DOHH2 (cell line): ENCODE measurements around the gene TNFSF4.

Experiments used
- H3F3A ChIP-seq: fragments of 200-600 bp; sonication (generic), shearing (Covaris generic); 2 replicates; pipeline ENCODE4 v1.6.0; 2016; ENCODE audit warnings: antibody characterized with exemption, mild to moderate bottlenecking; ENCODE audit not compliant: control insufficient read depth, insufficient read depth
- H3K27ac ChIP-seq: fragments of 200-600 bp; sonication (generic); 2 replicates; pipeline ENCODE4 v1.5.1; 2014; ENCODE audit warnings: low read depth, mild to moderate bottlenecking, low read length, moderate library complexity
- H3K27me3 ChIP-seq: fragments of 200-600 bp; sonication (generic); 2 replicates; pipeline ENCODE4 v1.6.1; 2014; ENCODE audit warnings: mild to moderate bottlenecking, low read length, mixed read lengths; ENCODE audit not compliant: control insufficient read depth
- H3K36me3 ChIP-seq: fragments of 200-600 bp; sonication (generic); 2 replicates; pipeline ENCODE4 v1.6.1; 2014; ENCODE audit warnings: mild to moderate bottlenecking, low read length, moderate library complexity, mixed read lengths; ENCODE audit not compliant: control insufficient read depth
- H3K4me1 ChIP-seq: fragments of 200-600 bp; sonication (generic); 2 replicates; pipeline ENCODE4 v1.6.1; 2014; ENCODE audit warnings: mild to moderate bottlenecking, low read length, mixed read lengths; ENCODE audit not compliant: control insufficient read depth
- H3K4me2 ChIP-seq: fragments of 200-600 bp; sonication (generic); 2 replicates; pipeline ENCODE4 v1.6.0; 2014; ENCODE audit warnings: mild to moderate bottlenecking, low read length, moderate library complexity
- H3K4me3 ChIP-seq: fragments of 200-600 bp; sonication (generic); 2 replicates; pipeline ENCODE4 v1.5.1; 2014; ENCODE audit warnings: mild to moderate bottlenecking, low read length, mixed read lengths
- H3K79me2 ChIP-seq: fragments of 200-600 bp; sonication (generic); 2 replicates; pipeline ENCODE4 v1.6.1; 2014; ENCODE audit warnings: mild to moderate bottlenecking, low read length, mixed read lengths; ENCODE audit not compliant: control insufficient read depth
- H3K9me2 ChIP-seq: fragments of 200-600 bp; sonication (generic); replicated peaks from 2 replicates; pipeline ENCODE4 v1.6.1; 2014; ENCODE audit warnings: mild to moderate bottlenecking, low read length, mixed read lengths; ENCODE audit not compliant: control insufficient read depth
- H3K9me3 ChIP-seq: fragments of 200-600 bp; sonication (generic); 2 replicates; pipeline ENCODE4 v1.6.1; 2014; ENCODE audit warnings: antibody characterized with exemption, low read length, mixed read lengths; ENCODE audit not compliant: control insufficient read depth, insufficient read depth
- H4K20me1 ChIP-seq: fragments of 200-600 bp; sonication (generic); 2 replicates; pipeline ENCODE4 v1.6.0; 2014; ENCODE audit warnings: low read depth, mild to moderate bottlenecking, antibody characterized with exemption, low read length, moderate library complexity; ENCODE audit not compliant: control insufficient read depth, insufficient read depth
- EZH2phosphoT487 ChIP-seq: fragments of 200-600 bp; sonication (generic); IDR thresholded peaks from 2 replicates; pipeline ENCODE4 v1.6.1; 2017; ENCODE audit warnings: borderline replicate concordance, mild to moderate bottlenecking, antibody characterized with exemption, low read length, moderate library complexity, mixed read lengths
- TF ChIP-seq, protein P1 (sequence below): fragments of 200-600 bp; sonication (generic); IDR thresholded peaks from one replicate; pipeline ENCODE4 v1.5.1; 2014; ENCODE audit warnings: antibody characterized with exemption, mild to moderate bottlenecking, low read depth, low read length; ENCODE audit not compliant: poor library complexity, severe bottlenecking

Gene TNFSF4

DNA sequence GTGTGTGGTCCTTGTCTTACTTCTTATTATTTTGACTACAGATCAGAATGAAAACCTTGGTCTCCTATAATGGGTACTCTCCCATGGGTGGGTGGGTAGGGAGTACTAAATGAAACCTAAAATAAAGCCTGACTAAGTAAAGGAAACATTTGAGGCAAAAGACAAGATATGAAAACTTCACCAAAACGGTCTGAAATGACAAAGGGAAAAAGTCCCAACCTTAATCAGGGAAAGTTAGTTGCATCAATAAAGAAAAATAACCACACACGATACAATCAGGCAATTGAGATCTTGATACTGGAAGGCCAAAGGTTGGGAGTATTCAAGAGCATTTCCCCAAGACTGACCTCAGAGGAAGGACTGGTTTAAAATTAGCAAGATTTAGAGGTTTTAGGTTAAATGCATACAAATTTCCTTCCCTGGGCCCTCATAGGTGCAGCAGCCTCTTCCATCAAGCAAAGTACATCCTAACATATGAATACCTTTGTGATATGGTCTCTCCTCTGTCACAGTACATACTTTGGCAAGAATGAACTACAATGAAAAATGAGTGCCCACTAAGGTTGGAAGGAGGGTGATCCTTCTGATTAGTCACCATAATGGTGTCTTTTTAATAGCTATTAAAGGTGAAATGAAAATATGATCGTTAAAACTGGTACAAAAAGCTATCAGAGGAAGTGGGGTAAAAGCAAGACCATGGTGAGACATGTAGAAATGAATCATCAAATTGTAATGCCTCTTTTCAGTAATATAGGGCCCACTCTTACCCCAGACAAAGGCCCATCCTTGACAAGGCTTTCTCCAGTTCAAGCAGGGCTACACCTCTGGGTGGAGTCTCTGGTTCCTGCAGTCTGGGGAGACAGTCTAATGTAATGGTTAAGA, 15.3 kb upstream of the TNFSF4 start:
- no peak for TF ChIP-seq EZH2phosphoT487
- TF ChIP-seq, protein P1, sequence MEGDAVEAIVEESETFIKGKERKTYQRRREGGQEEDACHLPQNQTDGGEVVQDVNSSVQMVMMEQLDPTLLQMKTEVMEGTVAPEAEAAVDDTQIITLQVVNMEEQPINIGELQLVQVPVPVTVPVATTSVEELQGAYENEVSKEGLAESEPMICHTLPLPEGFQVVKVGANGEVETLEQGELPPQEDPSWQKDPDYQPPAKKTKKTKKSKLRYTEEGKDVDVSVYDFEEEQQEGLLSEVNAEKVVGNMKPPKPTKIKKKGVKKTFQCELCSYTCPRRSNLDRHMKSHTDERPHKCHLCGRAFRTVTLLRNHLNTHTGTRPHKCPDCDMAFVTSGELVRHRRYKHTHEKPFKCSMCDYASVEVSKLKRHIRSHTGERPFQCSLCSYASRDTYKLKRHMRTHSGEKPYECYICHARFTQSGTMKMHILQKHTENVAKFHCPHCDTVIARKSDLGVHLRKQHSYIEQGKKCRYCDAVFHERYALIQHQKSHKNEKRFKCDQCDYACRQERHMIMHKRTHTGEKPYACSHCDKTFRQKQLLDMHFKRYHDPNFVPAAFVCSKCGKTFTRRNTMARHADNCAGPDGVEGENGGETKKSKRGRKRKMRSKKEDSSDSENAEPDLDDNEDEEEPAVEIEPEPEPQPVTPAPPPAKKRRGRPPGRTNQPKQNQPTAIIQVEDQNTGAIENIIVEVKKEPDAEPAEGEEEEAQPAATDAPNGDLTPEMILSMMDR = no peak
- Histone ChIP-seq H3K4me3 (no peak overlapping the region), H3K4me2 (no peak overlapping the region)

DNA sequence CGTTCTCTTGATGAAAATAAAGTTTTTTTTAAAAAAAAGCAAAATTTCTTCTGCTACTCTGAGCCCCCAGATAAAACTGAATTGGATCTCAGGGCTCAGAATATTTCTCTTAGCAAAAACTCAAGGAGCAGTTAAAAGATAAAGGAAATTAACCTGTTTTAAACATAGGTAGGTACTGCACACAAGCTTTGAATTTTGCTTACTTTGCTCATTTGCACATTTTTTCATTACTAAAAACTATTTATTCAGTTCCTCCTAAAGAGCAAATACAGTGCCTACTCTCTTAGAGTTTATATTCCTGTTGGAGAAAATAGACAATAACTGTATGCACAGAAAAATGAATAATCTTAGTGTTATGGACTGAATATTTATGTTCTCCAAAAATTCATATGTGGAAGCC, 13.0 kb upstream of the TNFSF4 start:
- TF ChIP-seq, protein P1 = no peak
- TF ChIP-seq EZH2phosphoT487 = no peak
- no peak overlapping the region for H3K4me2 ChIP-seq
- no peaks in the 10 kb centered on the region for H3K9me3 ChIP-seq
- H3F3A ChIP-seq = no peaks in the 10 kb centered on the region
- no peak overlapping the region for H3K4me3 ChIP-seq
- H4K20me1 ChIP-seq = no peaks in the 10 kb centered on the region
- H3K79me2 ChIP-seq = no peaks in the 10 kb centered on the region
- no peaks in the 10 kb centered on the region for H3K36me3 ChIP-seq
- H3K27me3 ChIP-seq = no peaks in the 10 kb centered on the region
- H3K27ac ChIP-seq = no peak overlapping the region
- no peaks in the 10 kb centered on the region; the same call in 1 of the 2 replicates for H3K4me1 ChIP-seq
- H3K9me2 ChIP-seq = no peaks in the 10 kb centered on the region

More for the DNA sequence above, 15.3 kb upstream of the TNFSF4 start:
- Histone ChIP-seq H4K20me1 (no peaks in the 10 kb centered on the region), H3K79me2 (no peaks in the 10 kb centered on the region), H3F3A (no peaks in the 10 kb centered on the region), H3K4me1 (peaks cover 13% of the 10 kb centered on the region), H3K27me3 (no peaks in the 10 kb centered on the region), H3K9me3 (no peaks in the 10 kb centered on the region), H3K36me3 (no peaks in the 10 kb centered on the region), H3K27ac (no peak overlapping the region), H3K9me2 (no peaks in the 10 kb centered on the region)

DNA sequence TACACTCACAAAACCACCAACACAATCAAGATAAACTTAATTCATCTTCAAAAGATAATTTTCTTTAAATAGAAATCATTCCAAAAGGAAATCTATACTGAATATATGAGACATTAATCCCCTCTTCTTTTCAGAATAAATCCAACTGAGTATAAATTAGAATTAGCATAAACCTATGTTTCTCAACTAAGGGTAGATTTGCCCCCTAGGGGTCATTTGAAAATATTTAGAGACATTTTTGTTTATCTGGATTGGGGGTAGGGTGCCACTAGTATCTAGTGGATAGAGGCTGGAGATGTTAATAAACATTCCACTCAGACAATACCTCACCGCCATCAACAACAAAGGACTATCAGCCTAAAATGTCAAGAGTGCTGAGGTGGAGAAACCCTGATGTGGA, 6.5 kb upstream of the TNFSF4 start:
- no peaks in the 10 kb centered on the region for H3K36me3 ChIP-seq
- no peaks in the 10 kb centered on the region for H4K20me1 ChIP-seq
- H3K79me2 ChIP-seq = no peaks in the 10 kb centered on the region
- no peaks in the 10 kb centered on the region for H3F3A ChIP-seq
- H3K4me1 ChIP-seq = no peaks in the 10 kb centered on the region
- no peaks in the 10 kb centered on the region for H3K27me3 ChIP-seq
- H3K9me2 ChIP-seq = no peaks in the 10 kb centered on the region
- H3K9me3 ChIP-seq = no peaks in the 10 kb centered on the region
- no peak overlapping the region for H3K27ac ChIP-seq
- TF ChIP-seq, protein P1 = peak; percentile 42
- no peak for TF ChIP-seq EZH2phosphoT487
- H3K4me3 ChIP-seq = no peak overlapping the region
- no peak overlapping the region for H3K4me2 ChIP-seq
